ENCODE measurements around the gene LRRC3.

- no peak for TF ChIP-seq CTCF (optimal IDR thresholded peaks at IDR 0.05 in 1 of 3, IDR thresholded peaks at IDR 0.05 in 1 of 3, conservative IDR thresholded peaks at IDR 0.05 in 1 of 3; ENCODE audit: extremely low read depth in 1 of 3, insufficient read depth in 2 of 3, low read length in 3 of 3)
- TF ChIP-seq EZH2 (IDR thresholded peaks at IDR 0.05; ENCODE audit: low read length) = no peak
These were observed 25.4 kb upstream of the LRRC3 start for GRCh38 chr21:44429894-44430293.
